Stimulated activated CD4-positive, alpha-beta T cell treated with anti-CD3 and anti-CD28 coated beads, Interleukin-4, amount 100 ng/mL, for 48 hours (primary cell): ENCODE data around the gene CHST11.

Experiments used
- DNase-seq, 2 donors: peaks; one replicate each; pipeline ENCODE4 v3.0.0-alpha.2; 2020; ENCODE audit warnings: low read depth in 2 of 2

The CHST11 gene

GRCh38 chr12:104653730-104654664 lies 197.2 kb downstream of the CHST11 start:
- no peak for DNase-seq

GRCh38 chr12:104654665-104655609 lies 198.2 kb downstream of the CHST11 start:
- no peak for DNase-seq

- no peak for DNase-seq
These were observed 199.6 kb downstream of the CHST11 start for GRCh38 chr12:104656383-104656782.

DNA sequence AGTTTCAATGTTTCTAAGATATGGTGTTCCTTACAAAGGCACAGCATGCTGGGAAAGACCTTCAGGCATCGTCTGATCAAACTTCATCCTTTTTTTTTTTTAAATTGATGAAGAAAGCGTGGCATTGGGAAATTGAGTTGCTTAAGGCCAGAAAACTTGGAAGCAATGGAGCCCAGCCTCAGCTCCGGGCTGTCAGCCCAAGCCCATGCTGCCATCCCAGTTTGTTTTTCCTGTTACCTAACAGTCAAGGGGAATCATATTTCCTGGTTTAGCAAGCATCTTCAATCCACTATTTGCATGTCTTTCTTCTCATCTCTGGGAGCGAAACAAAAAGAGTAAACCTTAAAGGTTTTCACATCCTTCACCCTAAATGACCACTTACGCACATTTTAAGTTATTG lies 200.2 kb downstream of the CHST11 start:
- no peak for DNase-seq

- no peak for DNase-seq
These were observed 201.2 kb downstream of the CHST11 start for GRCh38 chr12:104657726-104658484.

GRCh38 chr12:104659058-104659457 lies 202.3 kb downstream of the CHST11 start:
- no peak for DNase-seq

- DNase-seq = no peak
These were observed 205.5 kb downstream of the CHST11 start for GRCh38 chr12:104662203-104662602.

DNA sequence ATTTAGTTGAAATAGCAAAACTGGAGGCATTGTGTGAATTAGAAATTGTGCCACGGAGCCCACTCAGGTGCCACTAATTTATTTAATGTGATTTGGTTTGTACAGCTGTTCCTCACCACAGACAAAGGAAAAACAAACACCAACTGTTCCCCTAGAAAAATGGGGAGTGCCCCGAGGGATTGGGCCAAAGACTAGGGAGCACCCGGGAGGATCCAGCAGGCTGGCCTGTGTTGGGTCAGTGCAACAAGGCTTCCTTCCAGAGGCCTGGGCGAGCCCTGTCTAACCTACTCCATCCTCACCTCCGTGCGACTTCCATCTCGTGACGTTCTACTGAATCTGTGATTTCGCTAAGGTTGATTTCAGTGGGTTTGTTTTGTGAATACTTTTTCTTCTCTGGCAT lies 206.2 kb downstream of the CHST11 start:
- no peak for DNase-seq

DNA sequence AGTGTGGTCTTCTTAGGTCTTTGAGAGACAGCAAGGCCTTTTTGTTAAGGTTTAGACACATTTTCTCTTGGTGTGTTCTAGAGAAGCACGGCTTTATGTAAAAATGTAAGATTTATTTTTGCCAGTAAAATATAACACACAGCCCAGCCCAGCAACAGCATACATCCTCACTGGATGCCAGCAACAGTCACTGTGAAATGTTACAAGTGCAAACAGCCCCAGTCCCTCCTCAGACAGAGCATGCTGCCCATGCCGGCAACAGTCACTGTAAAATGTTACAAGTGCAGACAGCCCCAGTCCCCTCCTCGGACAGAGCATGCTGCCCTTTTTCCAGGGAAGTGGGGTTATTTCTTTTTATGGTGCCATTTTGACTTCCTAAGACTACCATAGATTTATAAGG lies 207.6 kb downstream of the CHST11 start:
- DNase-seq = no peak

DNA sequence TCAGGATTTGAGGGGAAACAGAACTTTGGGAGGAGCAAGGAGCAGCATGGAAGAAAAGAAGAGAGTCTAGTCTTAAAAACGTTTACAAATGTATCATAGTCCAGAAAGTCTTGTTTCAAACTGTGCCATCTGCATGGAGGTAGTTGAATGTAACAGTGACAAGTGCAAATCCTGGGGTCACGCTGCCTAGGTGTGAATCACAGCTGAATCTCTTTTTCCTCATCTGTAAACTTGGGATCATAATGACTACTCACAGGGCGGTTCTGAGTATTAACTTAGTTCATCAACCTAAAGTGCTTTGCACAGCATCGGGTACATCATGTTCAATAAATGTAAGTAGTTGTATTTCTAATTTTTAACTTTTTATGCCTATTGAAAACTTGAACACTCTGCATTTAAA lies 208.5 kb downstream of the CHST11 start:
- no peak for DNase-seq

GRCh38 chr12:104667139-104667538 lies 210.4 kb downstream of the CHST11 start:
- DNase-seq = no peak

DNA sequence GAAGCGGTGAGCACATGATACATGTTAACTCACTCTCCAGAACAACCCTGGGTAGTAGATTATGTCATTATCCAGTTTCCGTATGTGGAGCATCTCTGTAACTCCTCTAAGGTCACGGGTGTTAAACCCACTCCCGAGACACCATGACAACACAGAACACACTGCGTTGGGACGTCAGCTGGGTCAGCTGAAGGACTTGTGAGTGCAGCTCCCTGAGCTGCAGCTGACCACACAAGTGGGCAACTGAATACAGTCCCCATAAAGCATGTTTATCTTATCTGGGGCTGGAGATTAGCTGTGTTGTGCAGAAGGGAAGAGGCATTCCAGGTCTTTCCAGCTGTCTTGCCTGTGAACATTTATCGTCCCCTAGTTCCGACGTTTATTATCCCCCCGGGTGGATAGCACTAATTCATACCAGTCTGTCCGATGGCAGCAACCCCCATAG lies 211.5 kb downstream of the CHST11 start:
- no peak for DNase-seq

DNA sequence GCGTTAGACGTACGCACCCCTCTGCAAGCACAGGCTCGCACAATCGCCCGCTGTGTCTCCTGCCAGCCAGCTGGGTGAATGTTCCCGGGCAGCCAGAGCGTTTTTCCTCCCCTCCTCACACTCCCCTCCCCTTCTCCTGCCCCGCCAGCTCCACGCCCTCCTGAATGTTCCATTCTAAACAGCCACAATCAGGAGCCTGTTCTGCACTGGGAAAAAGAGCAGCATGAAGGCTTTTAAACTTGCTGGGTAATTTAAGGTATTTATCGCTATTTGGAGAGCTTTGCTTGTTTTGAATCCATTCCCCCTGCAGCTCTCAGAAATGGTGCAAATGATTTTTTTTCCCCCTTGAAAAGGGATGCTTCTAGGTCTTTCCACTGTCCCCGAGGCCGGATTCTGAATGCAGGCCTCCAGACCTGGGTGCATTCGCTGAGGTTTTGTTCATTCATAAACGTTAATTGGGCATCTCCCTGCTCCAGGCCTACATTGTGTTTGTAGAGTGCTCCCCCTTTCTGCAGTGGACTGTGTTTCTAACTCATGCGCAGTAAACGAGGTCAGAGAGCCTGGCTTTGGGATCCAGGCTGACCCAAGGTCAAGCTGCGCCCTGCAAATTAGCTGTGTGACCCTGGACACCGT lies 212.5 kb downstream of the CHST11 start:
- DNase-seq = no peak

GRCh38 chr12:104669851-104670337 lies 213.1 kb downstream of the CHST11 start:
- no peak for DNase-seq

DNA sequence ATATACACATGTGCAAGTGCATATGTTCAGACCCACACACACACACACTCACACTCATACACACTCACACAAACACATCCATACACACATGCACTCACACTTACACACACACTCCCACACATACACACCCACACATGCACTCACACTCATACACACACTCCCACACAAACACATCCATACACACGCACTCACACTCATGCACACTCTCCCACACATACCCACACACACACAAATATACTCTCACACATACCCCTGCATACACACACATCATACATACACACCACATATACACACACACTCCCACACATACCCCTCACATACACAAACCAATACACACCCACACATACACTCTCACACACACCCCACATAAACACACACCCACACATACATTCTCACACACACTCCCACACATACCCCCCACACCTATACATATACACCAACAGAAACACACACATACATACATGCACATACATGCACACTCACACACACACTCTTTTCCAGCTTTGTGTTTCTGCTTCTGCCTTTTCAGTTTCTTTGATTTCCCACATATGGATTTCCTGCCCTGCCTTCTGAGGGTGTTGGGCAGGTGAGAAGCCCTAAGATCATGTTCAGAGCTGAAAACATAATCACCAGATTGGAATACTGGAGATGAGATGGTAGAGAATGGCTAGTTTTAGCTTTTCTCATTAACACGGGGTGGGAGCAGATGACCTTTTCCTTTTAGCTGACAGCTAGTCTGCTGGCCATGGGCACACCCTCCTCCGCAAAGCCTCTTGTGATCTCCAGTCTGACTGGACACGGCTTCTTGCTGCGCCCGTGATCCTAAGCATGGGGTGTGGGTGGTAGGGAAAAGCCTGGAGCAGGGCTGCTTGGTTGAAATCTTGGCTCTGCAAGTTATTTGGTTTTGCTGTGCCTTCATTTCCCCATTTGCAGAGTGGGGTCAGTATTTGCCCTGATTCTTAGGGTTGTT lies 214.0 kb downstream of the CHST11 start:
- no peak for DNase-seq

GRCh38 chr12:104671409-104672095 lies 214.8 kb downstream of the CHST11 start:
- peak; percentile 72 to 87 for DNase-seq

- no peak for DNase-seq
These were observed 215.3 kb downstream of the CHST11 start for GRCh38 chr12:104672096-104672445.

DNA sequence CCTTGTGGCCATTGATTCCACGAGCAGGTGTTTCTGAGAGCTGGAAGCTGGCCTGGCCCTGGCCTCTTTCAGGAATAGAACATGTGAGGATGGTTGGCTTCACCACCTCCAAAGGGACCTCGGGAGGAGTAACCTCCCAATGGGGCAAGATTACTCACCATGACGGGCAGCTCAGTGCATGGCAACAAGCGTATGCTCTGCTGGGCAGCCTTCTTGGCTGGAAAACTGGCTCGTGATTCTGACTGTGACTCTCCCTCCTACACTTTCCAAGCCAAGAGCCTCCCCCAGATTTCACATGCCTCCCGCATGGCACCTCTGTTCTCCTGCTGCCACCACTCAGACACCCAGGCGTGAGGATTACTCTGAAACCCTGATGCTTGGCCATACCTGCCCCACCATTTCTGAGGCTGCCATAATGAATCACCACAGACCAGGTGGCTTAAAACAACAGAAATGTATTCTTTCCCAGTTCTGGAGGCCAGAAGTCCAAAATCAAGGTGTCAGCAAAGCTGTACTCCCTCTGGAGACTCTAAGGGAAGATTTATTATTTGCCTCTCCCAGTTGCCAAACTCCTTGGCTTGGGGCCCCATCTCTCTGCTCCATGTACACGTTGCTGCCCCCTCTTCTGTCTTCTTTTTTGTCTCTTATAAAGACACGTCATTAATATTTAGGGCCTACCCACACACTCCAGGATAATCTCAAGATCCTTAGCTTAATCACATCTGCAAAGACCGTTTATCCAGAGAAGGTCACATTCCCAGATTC lies 215.9 kb downstream of the CHST11 start:
- no peak for DNase-seq

GRCh38 chr12:104673294-104673693 lies 216.5 kb downstream of the CHST11 start:
- no peak for DNase-seq
